ENCODE measurements around the gene MECP2. TPM values are rescaled to one million over a fixed set of nuclear protein-coding genes. Genes with fewer than 3 reads are reported as not detected.

MECP2 gene
- total RNA-seq, 3 donors from 2014 or later: 56.3 to 58.3 (median 57.8) TPM

- no peaks in the 10 kb centered on the region for H3K36me3 ChIP-seq
- H3K9me3 ChIP-seq: no peaks in the 10 kb centered on the region
- no peak overlapping the region for H3K4me3 ChIP-seq
- no peaks in the 10 kb centered on the region for H3K4me1 ChIP-seq
- TF ChIP-seq POLR2AphosphoS5 (IDR thresholded peaks at IDR 0.05) (no peak), POLR2A (IDR thresholded peaks at IDR 0.05) (no peak)
- TF ChIP-seq, protein P1, sequence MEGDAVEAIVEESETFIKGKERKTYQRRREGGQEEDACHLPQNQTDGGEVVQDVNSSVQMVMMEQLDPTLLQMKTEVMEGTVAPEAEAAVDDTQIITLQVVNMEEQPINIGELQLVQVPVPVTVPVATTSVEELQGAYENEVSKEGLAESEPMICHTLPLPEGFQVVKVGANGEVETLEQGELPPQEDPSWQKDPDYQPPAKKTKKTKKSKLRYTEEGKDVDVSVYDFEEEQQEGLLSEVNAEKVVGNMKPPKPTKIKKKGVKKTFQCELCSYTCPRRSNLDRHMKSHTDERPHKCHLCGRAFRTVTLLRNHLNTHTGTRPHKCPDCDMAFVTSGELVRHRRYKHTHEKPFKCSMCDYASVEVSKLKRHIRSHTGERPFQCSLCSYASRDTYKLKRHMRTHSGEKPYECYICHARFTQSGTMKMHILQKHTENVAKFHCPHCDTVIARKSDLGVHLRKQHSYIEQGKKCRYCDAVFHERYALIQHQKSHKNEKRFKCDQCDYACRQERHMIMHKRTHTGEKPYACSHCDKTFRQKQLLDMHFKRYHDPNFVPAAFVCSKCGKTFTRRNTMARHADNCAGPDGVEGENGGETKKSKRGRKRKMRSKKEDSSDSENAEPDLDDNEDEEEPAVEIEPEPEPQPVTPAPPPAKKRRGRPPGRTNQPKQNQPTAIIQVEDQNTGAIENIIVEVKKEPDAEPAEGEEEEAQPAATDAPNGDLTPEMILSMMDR (IDR thresholded peaks at IDR 0.05): no peak
- H3K27ac ChIP-seq: no peak overlapping the region
- DNase-seq (ENCODE audit: low spot score in 2 of 2): no peak
- intact Hi-C loops (cut with DNase I; ENCODE audit: low total_unique reads): no loop called here
- H3K27me3 ChIP-seq: peaks cover 0 to 71% of the 10 kb centered on the region in 2 donors
These were observed 67.3 kb downstream of the MECP2 start for GRCh38 chrX:154030266-154030665.

GRCh38 chrX:154029439-154029838, 68.1 kb downstream of the MECP2 start:
- Histone ChIP-seq H3K27me3 (peaks cover 0 to 69% of the 10 kb centered on the region in 2 donors), H3K36me3 (no peaks in the 10 kb centered on the region), H3K9me3 (no peaks in the 10 kb centered on the region), H3K4me3 (no peak overlapping the region), H3K4me1 (no peaks in the 10 kb centered on the region), H3K27ac (no peak overlapping the region)
- DNase-seq (ENCODE audit: low spot score in 2 of 2): no peak
- TF ChIP-seq POLR2AphosphoS5 (IDR thresholded peaks at IDR 0.05): no peak
- TF ChIP-seq POLR2A (IDR thresholded peaks at IDR 0.05): no peak
- intact Hi-C loops (cut with DNase I; ENCODE audit: low total_unique reads): no loop called here

- no peak overlapping the region for H3K27ac ChIP-seq
- H3K4me1 ChIP-seq: no peaks in the 10 kb centered on the region
- DNase-seq (ENCODE audit: low spot score in 2 of 2): no peak
- intact Hi-C loops (cut with DNase I; ENCODE audit: low total_unique reads): no loop called here
- H3K27me3 ChIP-seq: peaks cover 0 to 64% of the 10 kb centered on the region in 2 donors
- H3K9me3 ChIP-seq: no peaks in the 10 kb centered on the region
- TF ChIP-seq POLR2A (IDR thresholded peaks at IDR 0.05): no peak
- TF ChIP-seq, protein P1 (IDR thresholded peaks at IDR 0.05): no peak
- TF ChIP-seq POLR2AphosphoS5 (IDR thresholded peaks at IDR 0.05): no peak
- no peak overlapping the region for H3K4me3 ChIP-seq
- no peaks in the 10 kb centered on the region for H3K36me3 ChIP-seq
These were observed 68.9 kb downstream of the MECP2 start for GRCh38 chrX:154028502-154029184.

DNA sequence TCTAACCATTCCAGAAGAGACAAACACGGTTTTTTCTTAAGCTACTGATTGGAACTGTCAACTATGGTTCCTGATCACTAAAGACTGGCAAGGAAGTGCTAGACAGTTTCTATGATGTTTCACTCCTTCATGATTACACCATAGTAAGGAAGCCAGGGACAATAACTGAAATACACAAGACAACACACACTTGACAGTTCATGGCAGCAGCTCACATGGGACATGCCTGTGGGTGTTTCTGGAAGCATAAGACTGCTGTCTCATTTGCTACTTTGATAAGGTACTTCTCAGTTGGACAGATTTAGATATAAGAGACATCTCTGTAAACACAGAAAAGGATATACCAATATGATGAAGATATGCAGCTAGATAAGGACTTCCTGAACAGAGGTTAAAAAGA, 69.5 kb downstream of the MECP2 start:
- H3K4me3 ChIP-seq: no peak overlapping the region
- DNase-seq (ENCODE audit: low spot score in 2 of 2): no peak
- intact Hi-C loops (cut with DNase I; ENCODE audit: low total_unique reads): no loop called here
- no peak for TF ChIP-seq POLR2A (IDR thresholded peaks at IDR 0.05)
- TF ChIP-seq, protein P1 (IDR thresholded peaks at IDR 0.05): no peak
- TF ChIP-seq POLR2AphosphoS5 (IDR thresholded peaks at IDR 0.05): no peak
- H3K9me3 ChIP-seq: no peaks in the 10 kb centered on the region
- H3K36me3 ChIP-seq: no peaks in the 10 kb centered on the region
- no peak overlapping the region for H3K27ac ChIP-seq
- H3K4me1 ChIP-seq: no peaks in the 10 kb centered on the region
- H3K27me3 ChIP-seq: peaks cover 0 to 68% of the 10 kb centered on the region in 2 donors

- Histone ChIP-seq H3K27ac (peak overlapping the region in 1 of 2 donors; percentile 48), H3K36me3 (no peaks in the 10 kb centered on the region), H3K4me1 (no peaks in the 10 kb centered on the region), H3K9me3 (no peaks in the 10 kb centered on the region), H3K27me3 (peaks cover 0 to 68% of the 10 kb centered on the region in 2 donors), H3K4me3 (no peak overlapping the region)
- TF ChIP-seq, protein P1 (IDR thresholded peaks at IDR 0.05): no peak
- TF ChIP-seq POLR2AphosphoS5 (IDR thresholded peaks at IDR 0.05) (no peak), POLR2A (IDR thresholded peaks at IDR 0.05) (no peak)
- no peak for DNase-seq (ENCODE audit: low spot score in 2 of 2)
- intact Hi-C loops (cut with DNase I; ENCODE audit: low total_unique reads): no loop called here
These were observed 70.5 kb downstream of the MECP2 start for GRCh38 chrX:154027022-154027402.

Measured in breast epithelium (tissue), 4 donors.